Endodermal cell (in vitro differentiated cells): ENCODE measurements around the gene ERC1. TPM values are rescaled to one million over a fixed set of nuclear protein-coding genes. Genes with fewer than 3 reads are reported as not detected.
"Not testable (repeated sequence)": the region's sequence is repeated elsewhere in the genome, so short reads cannot be mapped to it uniquely, and the experiment has no call there.

Experiments
- DNase-seq: peaks from one replicate; pipeline ENCODE4 v3.0.0-alpha.2; 2017
- H3K27ac ChIP-seq: 2 replicates; pipeline ENCODE4 v1.5.1; 2013; ENCODE audit warnings: mild to moderate bottlenecking, low read depth, low read length, moderate library complexity
- H3K27me3 ChIP-seq: 2 replicates; pipeline ENCODE4 v1.6.1; 2013; ENCODE audit warnings: mild to moderate bottlenecking, low read length, moderate library complexity; ENCODE audit not compliant: insufficient read depth, control insufficient read depth, poor library complexity, severe bottlenecking
- H3K36me3 ChIP-seq: 2 replicates; pipeline ENCODE4 v1.7.0; 2013; ENCODE audit warnings: mild to moderate bottlenecking, low read length, moderate library complexity; ENCODE audit not compliant: control insufficient read depth, insufficient read depth
- H3K4me1 ChIP-seq: one replicate; pipeline ENCODE4 v1.7.0; 2013; ENCODE audit warnings: low read length; ENCODE audit not compliant: control insufficient read depth, insufficient read depth
- H3K4me3 ChIP-seq: 2 replicates; pipeline ENCODE4 v1.5.1; 2013; ENCODE audit warnings: mild to moderate bottlenecking, low read length, moderate library complexity
- H3K9ac ChIP-seq: 2 replicates; pipeline ENCODE4 v1.6.1; 2013; ENCODE audit warnings: mild to moderate bottlenecking, low read length, moderate library complexity; ENCODE audit not compliant: poor library complexity, severe bottlenecking; ENCODE audit errors: extremely low read depth
- H3K9me3 ChIP-seq: 2 replicates; pipeline ENCODE4 v1.6.1; 2013; ENCODE audit warnings: mild to moderate bottlenecking, low read length, moderate library complexity; ENCODE audit not compliant: control insufficient read depth
- H3K27ac Mint-ChIP-seq: 2 replicates; pipeline ENCODE4 v1.8.0; 2020; ENCODE audit warnings: mixed read lengths
- H3K27me3 Mint-ChIP-seq: 2 replicates; pipeline ENCODE4 v1.8.0; 2021; ENCODE audit warnings: mild to moderate bottlenecking, mixed read lengths; ENCODE audit not compliant: insufficient read depth
- H3K36me3 Mint-ChIP-seq: 2 replicates; pipeline ENCODE4 v1.8.0; 2020; ENCODE audit warnings: low read depth, mixed read lengths
- H3K4me1 Mint-ChIP-seq: 2 replicates; pipeline ENCODE4 v1.8.0; 2020; ENCODE audit warnings: mixed read lengths
- H3K4me3 Mint-ChIP-seq: 2 replicates; pipeline ENCODE4 v1.8.0; 2020; ENCODE audit warnings: mild to moderate bottlenecking, moderate library complexity, mixed read lengths
- H3K9me3 Mint-ChIP-seq: 2 replicates; pipeline ENCODE4 v1.8.0; 2020; ENCODE audit warnings: mild to moderate bottlenecking, mixed read lengths
- CTCF ChIP-seq: fragments of 200-600 bp; sonication (generic); conservative IDR thresholded peaks from 2 replicates; pipeline ENCODE4 v1.5.0; 2021; ENCODE audit warnings: antibody characterized with exemption, mild to moderate bottlenecking
- WGBS, 2 experiments: methylation state at CpG; one replicate each; pipeline versions ENCODE4 v1.1.5 to v1.1.7; 2013; ENCODE audit warnings: missing lambda C conversion rate in 2 of 2, mixed read lengths in 1 of 2; ENCODE audit not compliant: insufficient coverage in 1 of 2, insufficient read length in 1 of 2; 5-methylcytosine and 5-hydroxymethylcytosine counted together
- total RNA-seq, 2 donors: library from RNA; stranded (reverse); fragmentation: NEBNext Ultra II Directional in 1 of 2; extraction: Animal tissue kit (Norgen Biotek cat#: 25700) in 1 of 2; gene quantifications; 2 replicates in 1 of 2; 3 replicates in 1 of 2; pipeline ENCODE4 v1.2.1, GENCODE V29; 2021

ERC1 gene
- total RNA-seq, 2 donors from 2014 or later = 60.6 to 159 TPM

GRCh38 chr12:1355396-1355795 lies 364.4 kb downstream of the ERC1 start:
- Histone ChIP-seq H3K4me1 (no peaks in the 10 kb centered on the region), H3K4me3 (no peak overlapping the region), H3K27ac (no peak overlapping the region), H3K9me3 (no peaks in the 10 kb centered on the region), H3K36me3 (no peaks in the 10 kb centered on the region), H3K27me3 (no peaks in the 10 kb centered on the region), H3K9ac (no peak overlapping the region)
- DNase-seq = no peak
- Mint-ChIP-seq H3K4me3 (no peak overlapping the region), H3K9me3 (no peaks in the 10 kb centered on the region), H3K4me1 (peaks cover 5% of the 10 kb centered on the region), H3K36me3 (peaks cover 6% of the 10 kb centered on the region), H3K27ac (no peak overlapping the region), H3K27me3 (no peaks in the 10 kb centered on the region)
- TF ChIP-seq CTCF = no peak
- 81 to 92% methylated on average over 3 to 4 of the region's 4 CpGs for WGBS, 2 experiments

GRCh38 chr12:1355871-1356270 lies 364.8 kb downstream of the ERC1 start:
- H3K4me1 Mint-ChIP-seq, H3K27ac Mint-ChIP-seq, H3K36me3 Mint-ChIP-seq, H3K27ac ChIP-seq, H3K4me1 ChIP-seq, H3K9me3 Mint-ChIP-seq, H3K27me3 Mint-ChIP-seq, H3K4me3 Mint-ChIP-seq, H3K36me3 ChIP-seq, H3K27me3 ChIP-seq, DNase-seq, H3K9me3 ChIP-seq, H3K9ac ChIP-seq, H3K4me3 ChIP-seq: not testable (repeated sequence)
- 91 to 100% methylated on average over 3 to 6 of the region's 6 CpGs for WGBS, 2 experiments

- no peak for TF ChIP-seq CTCF
- Mint-ChIP-seq H3K27ac (no peak overlapping the region), H3K27me3 (no peaks in the 10 kb centered on the region), H3K4me1 (peaks cover 5% of the 10 kb centered on the region), H3K9me3 (no peaks in the 10 kb centered on the region), H3K36me3 (peaks cover 6% of the 10 kb centered on the region), H3K4me3 (no peak overlapping the region)
- no peaks in the 10 kb centered on the region for H3K27me3 ChIP-seq
- DNase-seq = no peak
- no peaks in the 10 kb centered on the region for H3K36me3 ChIP-seq
- H3K9ac ChIP-seq = no peak overlapping the region
- no peaks in the 10 kb centered on the region for H3K4me1 ChIP-seq
- no peaks in the 10 kb centered on the region for H3K9me3 ChIP-seq
- H3K27ac ChIP-seq = no peak overlapping the region
- H3K4me3 ChIP-seq = no peak overlapping the region
- WGBS, 2 experiments = 94% methylated on average over 2 of the region's 2 CpGs; no CpG with 5 or more reads in 1 of the 2 experiments
Measured at GRCh38 chr12:1356285-1356684, 365.3 kb downstream of the ERC1 start.

- Mint-ChIP-seq H3K27ac (no peak overlapping the region), H3K9me3 (no peaks in the 10 kb centered on the region), H3K4me1 (peaks cover 5% of the 10 kb centered on the region), H3K27me3 (no peaks in the 10 kb centered on the region), H3K36me3 (peaks cover 6% of the 10 kb centered on the region), H3K4me3 (no peak overlapping the region)
- no peak overlapping the region for H3K4me3 ChIP-seq
- H3K27me3 ChIP-seq = no peaks in the 10 kb centered on the region
- no peaks in the 10 kb centered on the region for H3K4me1 ChIP-seq
- no peak overlapping the region for H3K27ac ChIP-seq
- H3K9ac ChIP-seq = no peak overlapping the region
- WGBS, 2 experiments = 76 to 88% methylated on average over 4 to 6 of the region's 6 CpGs
- no peaks in the 10 kb centered on the region for H3K9me3 ChIP-seq
- no peaks in the 10 kb centered on the region for H3K36me3 ChIP-seq
- DNase-seq = no peak
- TF ChIP-seq CTCF = no peak
Measured at GRCh38 chr12:1357171-1357570, 366.1 kb downstream of the ERC1 start.
